HG02870 (cell line): ENCODE measurements around the gene WDR91.

ENCODE experiments used
- ATAC-seq: cut with Tn5 transposase; IDR thresholded peaks from one replicate; pipeline ENCODE4 v1.9.1; 2021; ENCODE audit warnings: mild to moderate bottlenecking, moderate library complexity; ENCODE audit not compliant: unreplicated experiment

The WDR91 gene

DNA sequence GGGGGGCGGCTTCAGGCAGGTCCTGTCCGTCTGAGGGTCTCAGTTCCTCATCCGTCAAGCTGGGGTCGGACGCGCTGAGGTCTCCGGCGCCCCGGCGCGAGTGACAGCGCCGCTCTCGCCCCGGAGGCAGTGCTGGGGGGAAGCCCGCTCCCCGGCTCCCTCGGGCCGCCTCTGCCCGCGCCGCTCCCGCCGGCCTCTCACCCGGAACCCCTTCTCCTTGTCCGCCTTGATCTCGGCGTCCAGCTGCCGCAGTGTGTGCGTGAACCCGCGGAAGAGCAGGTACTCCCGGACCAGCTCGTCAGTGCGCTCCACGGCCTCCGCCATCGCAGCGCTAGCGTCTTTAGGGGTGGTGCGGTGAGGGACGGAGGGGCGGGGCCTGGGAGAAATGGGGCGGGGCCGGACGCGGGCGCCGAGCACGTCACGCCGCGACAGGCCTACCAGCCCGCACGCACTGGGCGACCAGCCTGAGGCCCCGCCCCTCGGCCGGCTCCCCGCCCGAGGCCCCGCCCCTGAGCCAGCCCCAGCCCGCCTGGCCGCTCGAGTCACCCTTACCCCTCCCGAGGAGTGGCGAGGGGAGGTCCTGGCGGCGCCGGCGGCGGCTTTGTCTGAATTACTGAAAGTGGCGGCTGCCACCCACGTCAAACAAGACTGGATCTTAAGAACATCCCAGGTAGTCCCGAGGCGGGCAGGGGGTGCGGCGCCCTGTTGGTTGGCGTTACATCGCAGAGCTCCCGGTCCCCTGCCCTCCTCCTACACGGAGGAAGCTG lies at the start of gene WDR91:
Gene WDR91, minus strand, starts transcription at position 348 of the 767 bp plus-strand sequence. Its CDS starts 24 bp downstream, at position 324.
- peak; percentile 57 for ATAC-seq

DNA sequence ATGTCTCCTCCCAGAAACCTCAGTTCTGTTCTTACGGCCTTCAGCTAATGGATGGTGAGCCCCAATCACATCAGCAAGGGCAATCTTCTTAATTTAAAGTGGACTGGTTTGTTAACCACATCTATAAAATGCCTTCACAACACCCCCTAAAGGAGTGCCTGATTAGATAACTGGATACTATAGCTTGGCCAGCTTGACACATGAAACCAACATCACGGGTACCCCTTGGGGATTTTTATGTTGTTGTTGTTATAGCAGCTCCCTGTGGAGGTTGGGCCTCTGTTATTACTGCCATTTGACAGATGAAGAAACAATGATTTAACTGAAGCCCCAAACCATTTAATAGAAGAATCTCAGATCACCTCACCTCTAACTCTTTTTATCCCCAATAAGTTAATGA lies 49.1 kb upstream of the WDR91 start:
- no peak for ATAC-seq

DNA sequence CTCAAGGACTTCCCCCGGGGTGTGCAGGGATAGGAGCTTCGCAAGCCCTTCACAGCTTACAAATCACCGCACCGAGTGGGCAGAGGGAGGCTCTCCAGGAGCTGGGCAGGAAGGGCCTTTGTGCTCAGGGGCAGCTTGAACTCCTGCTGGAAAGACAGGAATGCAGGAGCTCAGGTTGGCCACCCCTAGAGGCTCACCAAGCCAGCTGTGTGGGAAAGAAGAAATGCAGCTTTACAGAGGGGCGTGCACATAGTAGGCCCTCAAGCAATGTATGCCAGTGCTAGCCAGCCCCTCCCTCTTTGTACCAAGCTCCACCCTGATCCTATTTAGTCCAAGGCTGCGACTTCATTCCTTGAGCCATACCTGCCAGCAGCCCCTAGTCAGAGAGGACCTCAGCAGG lies 48.4 kb upstream of the WDR91 start:
- ATAC-seq, result no peak

GRCh38 chr7:135258585-135258984 lies 47.3 kb upstream of the WDR91 start:
- no peak for ATAC-seq

GRCh38 chr7:135257790-135258189 lies 46.5 kb upstream of the WDR91 start:
- no peak for ATAC-seq

DNA sequence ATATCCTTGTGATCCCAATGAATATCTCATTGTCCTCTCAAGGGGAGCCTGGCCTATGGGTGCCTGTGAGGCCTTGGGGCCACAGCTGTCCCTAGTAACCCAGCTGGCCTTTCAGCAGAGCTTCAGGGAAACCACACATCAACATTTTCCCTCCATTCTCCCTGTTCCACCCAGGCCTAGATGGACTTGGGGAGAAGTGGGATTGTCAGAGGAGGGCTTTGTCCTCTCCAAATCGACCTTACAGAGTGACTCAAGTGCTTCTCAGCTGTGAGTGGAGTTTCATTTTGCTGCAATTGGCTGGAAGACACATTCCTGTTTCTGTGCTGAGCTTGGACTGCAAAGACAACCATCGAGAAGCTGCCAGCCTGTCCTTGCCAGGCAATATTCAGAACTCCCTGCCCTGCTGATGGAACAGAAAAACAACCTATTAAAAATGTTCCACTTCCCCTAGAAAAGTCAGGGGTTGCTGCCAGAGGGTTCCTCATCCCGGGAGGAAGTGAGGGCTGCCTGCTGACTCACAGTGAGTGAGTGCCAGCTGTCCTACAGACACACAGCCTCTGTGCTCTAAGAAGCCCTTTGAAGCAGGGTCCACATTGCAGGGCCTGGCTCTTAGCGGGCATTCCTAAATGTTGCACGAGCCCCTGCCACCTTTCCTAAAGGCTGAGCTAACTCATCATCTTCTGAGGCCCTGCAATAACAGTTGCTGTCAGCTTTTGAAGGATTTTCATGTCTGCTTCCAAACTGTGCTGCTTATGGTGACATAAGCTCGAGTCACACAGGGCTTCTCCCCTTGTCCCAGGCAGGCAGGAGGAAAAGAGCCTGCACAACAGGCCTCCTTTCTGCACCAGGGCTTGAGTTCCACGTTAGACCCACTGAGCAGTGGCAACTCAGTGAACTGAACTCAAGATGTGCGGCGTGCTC lies 42.8 kb upstream of the WDR91 start:
- no peak for ATAC-seq

GRCh38 chr7:135251496-135252391 lies 40.4 kb upstream of the WDR91 start:
- ATAC-seq, result peak; percentile 43

DNA sequence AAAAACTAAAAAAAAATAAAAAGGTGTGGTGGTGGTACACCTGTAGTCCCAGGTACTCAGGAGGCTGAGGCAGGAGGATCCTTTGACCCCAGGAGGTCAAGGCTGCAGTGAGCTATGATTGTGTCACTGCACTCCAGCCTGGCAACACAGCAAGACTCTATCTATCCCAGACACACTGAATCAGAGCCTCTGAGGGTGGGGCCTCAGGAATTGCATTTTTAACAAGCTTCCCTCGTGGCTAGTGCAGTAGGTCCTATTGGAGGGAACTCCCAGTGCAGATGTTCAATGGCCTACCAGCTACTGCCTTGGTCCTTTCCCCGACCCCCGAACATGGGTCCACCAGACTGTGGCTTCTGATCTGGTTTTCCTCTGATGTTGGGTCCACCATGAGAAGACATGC lies 37.2 kb upstream of the WDR91 start:
- ATAC-seq, result no peak

GRCh38 chr7:135247746-135248471 lies 36.6 kb upstream of the WDR91 start:
- ATAC-seq, result no peak

- no peak for ATAC-seq
These were observed 35.0 kb upstream of the WDR91 start for GRCh38 chr7:135246191-135246825.

- ATAC-seq, result no peak
These were observed 34.2 kb upstream of the WDR91 start for GRCh38 chr7:135245226-135246190.

DNA sequence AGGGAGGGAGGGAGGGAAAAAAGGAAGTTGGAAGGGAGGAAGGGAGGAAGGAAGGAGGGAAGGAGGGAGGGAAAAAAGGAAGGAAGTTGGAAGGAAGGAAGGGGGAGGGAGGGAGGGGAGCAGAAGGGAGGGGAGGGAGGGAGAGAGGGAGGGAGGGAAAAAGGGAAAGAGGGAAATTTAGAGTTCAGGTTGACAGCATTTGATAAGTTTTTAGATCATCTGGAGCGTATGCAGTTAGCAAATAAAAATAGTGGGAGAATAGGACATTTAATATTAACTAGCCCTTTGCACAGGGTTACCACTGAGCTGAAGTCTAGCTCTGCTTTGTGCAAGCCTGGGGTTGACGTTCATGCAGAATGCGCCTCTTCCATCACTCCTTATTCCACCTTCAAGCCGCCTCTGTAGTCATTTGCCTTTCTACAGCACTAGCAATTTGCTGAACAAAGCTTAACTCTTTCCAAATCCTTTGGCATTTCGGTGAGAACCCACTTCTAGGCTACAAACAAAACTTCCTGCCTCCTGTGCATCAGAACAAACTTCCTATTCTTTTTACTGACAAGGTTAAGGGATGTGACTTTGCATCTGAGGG lies 30.9 kb upstream of the WDR91 start:
- no peak for ATAC-seq

DNA sequence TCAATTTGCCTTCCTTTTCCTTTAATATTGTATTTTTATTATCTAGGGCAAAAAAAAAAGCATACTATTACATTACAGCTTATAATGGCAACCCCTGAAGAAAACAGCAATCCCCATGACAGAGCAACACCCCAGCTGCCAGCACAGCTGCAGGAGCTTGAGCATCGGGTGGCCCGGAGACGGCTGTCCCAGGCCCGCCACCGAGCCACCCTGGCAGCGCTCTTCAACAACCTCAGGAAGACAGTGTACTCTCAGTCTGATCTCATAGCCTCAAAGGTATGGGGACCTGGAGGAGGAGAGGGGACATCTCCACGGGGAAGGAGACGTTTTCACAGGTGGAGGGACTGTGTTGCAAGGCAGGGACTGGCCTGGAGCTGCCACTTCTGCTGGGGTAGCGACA lies 29.1 kb upstream of the WDR91 start:
- ATAC-seq, result no peak

GRCh38 chr7:135239263-135239662 lies 27.9 kb upstream of the WDR91 start:
- ATAC-seq, result no peak

- no peak for ATAC-seq
These were observed 26.9 kb upstream of the WDR91 start for GRCh38 chr7:135238112-135238744.

DNA sequence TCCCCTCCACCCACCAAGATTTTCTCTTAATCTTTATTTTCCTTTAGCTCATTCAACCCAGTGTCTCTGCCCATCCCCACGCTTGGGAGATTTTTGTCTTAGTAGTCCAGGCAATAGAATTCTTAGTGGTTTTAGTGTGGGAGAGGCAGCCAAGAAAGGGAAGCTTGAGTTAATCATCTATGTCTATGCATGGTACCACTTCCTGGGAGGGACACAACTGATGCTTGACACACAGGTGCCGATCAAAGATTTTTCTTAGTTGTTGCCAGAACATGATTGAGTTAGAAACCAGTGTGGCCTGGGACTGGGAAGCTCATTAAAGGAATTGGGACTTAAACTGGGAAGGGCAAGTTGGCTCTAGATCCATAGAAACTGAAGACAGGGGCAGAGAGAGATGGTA lies 25.4 kb upstream of the WDR91 start:
- ATAC-seq, result peak; percentile 64

DNA sequence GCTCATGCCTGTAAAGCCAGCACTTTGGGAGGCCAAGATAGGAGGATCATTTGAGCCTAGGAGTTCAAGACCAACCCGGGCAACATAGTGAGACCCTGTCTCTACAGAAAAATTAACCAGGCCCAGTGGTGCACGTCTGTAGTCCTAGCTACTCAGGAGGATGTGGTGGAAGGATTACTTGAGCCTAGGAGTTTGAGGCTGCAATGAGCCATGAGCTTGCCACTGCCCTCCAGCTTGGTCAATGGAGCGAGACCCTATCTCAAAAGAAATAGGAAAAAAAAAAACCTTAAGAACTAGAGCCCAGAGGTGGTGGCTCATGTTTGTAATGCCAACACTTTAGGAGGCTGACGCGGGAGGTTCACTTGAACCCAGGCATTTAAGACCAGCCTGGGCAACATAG lies 24.5 kb upstream of the WDR91 start:
- ATAC-seq, result no peak

DNA sequence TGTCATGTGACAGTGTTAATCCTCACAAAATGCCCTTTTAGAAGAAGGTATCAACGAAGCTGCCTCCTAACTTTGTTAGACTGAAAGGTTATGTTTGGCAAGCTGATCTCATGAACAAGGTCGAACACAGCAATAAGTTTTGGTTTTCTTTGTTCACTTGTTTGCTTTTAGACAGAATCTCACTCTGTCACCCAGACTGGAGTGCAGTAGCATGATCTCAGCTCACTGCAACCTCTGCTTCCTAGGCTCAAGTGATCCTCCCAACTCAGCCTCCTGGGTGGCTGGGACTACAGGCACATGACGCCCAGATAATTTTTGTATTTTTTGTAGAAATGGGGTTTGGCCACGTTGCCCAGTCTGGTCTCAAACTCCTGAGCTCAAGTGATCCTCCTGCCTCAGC lies 23.4 kb upstream of the WDR91 start:
- ATAC-seq, result no peak
